ENCODE results near the gene LIPC.

- TF ChIP-seq POLR2A (IDR thresholded peaks at IDR 0.05; ENCODE audit: low read length) (no peak), RARB (CRISPR knock-in tag; IDR thresholded peaks at IDR 0.05) (no peak), RAD21 (conservative IDR thresholded peaks at IDR 0.05 in 1 of 2, IDR thresholded peaks at IDR 0.05 in 1 of 2) (no peak), CHD4 (IDR thresholded peaks at IDR 0.05; ENCODE audit: borderline replicate concordance) (no peak), TP53 (CRISPR knock-in tag; IDR thresholded peaks at IDR 0.05) (no peak), POLR2AphosphoS2 (conservative IDR thresholded peaks at IDR 0.05; ENCODE audit: low read length) (no peak), RFX5 (IDR thresholded peaks at IDR 0.05) (no peak), MAX (IDR thresholded peaks at IDR 0.05) (no peak), MYC (IDR thresholded peaks at IDR 0.05; ENCODE audit: borderline replicate concordance, low read length) (no peak)
- TF ChIP-seq, protein P1, sequence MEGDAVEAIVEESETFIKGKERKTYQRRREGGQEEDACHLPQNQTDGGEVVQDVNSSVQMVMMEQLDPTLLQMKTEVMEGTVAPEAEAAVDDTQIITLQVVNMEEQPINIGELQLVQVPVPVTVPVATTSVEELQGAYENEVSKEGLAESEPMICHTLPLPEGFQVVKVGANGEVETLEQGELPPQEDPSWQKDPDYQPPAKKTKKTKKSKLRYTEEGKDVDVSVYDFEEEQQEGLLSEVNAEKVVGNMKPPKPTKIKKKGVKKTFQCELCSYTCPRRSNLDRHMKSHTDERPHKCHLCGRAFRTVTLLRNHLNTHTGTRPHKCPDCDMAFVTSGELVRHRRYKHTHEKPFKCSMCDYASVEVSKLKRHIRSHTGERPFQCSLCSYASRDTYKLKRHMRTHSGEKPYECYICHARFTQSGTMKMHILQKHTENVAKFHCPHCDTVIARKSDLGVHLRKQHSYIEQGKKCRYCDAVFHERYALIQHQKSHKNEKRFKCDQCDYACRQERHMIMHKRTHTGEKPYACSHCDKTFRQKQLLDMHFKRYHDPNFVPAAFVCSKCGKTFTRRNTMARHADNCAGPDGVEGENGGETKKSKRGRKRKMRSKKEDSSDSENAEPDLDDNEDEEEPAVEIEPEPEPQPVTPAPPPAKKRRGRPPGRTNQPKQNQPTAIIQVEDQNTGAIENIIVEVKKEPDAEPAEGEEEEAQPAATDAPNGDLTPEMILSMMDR (IDR thresholded peaks at IDR 0.05) = no peak
- TF ChIP-seq, protein P2, sequence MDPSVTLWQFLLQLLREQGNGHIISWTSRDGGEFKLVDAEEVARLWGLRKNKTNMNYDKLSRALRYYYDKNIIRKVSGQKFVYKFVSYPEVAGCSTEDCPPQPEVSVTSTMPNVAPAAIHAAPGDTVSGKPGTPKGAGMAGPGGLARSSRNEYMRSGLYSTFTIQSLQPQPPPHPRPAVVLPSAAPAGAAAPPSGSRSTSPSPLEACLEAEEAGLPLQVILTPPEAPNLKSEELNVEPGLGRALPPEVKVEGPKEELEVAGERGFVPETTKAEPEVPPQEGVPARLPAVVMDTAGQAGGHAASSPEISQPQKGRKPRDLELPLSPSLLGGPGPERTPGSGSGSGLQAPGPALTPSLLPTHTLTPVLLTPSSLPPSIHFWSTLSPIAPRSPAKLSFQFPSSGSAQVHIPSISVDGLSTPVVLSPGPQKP (IDR thresholded peaks at IDR 0.05; ENCODE audit: low read depth, low read length) = no peak
Measured at GRCh38 chr15:58509556-58509955, 77.8 kb downstream of the LIPC start.
